Effector memory CD4-positive, alpha-beta T cell (primary cell): ENCODE measurements around the gene SVOP.

Experiments
- DNase-seq, 3 donors: peaks; one replicate each; pipeline ENCODE4 v3.0.0-alpha.2; 2020
- H3K27ac ChIP-seq: 2 replicates; pipeline ENCODE4 v1.7.0; 2013; ENCODE audit warnings: mild to moderate bottlenecking, low read length, moderate library complexity; ENCODE audit not compliant: insufficient read depth, poor library complexity, severe bottlenecking
- H3K27me3 ChIP-seq: replicated peaks from 2 replicates; pipeline ENCODE4 v1.7.0; 2013; ENCODE audit warnings: mild to moderate bottlenecking, low read length; ENCODE audit not compliant: insufficient read depth, control insufficient read depth, poor library complexity, severe bottlenecking
- H3K36me3 ChIP-seq: 2 replicates; pipeline ENCODE4 v1.7.0; 2013; ENCODE audit warnings: mild to moderate bottlenecking, low read length, moderate library complexity; ENCODE audit not compliant: control insufficient read depth, insufficient read depth
- H3K4me1 ChIP-seq: 2 replicates; pipeline ENCODE4 v1.7.0; 2013; ENCODE audit warnings: low read length, mild to moderate bottlenecking; ENCODE audit not compliant: control insufficient read depth, insufficient read depth, poor library complexity, severe bottlenecking
- H3K4me3 ChIP-seq: 2 replicates; pipeline ENCODE4 v1.7.0; 2013; ENCODE audit warnings: low read length, low read depth, mild to moderate bottlenecking; ENCODE audit not compliant: insufficient read depth, poor library complexity, severe bottlenecking
- H3K9me3 ChIP-seq: 2 replicates; pipeline ENCODE4 v1.7.0; 2013; ENCODE audit warnings: mild to moderate bottlenecking, low read length, moderate library complexity; ENCODE audit not compliant: control insufficient read depth

Gene SVOP

GRCh38 chr12:108916336-108916735, 104.5 kb downstream of the SVOP start:
- H3K36me3 ChIP-seq = no peaks in the 10 kb centered on the region
- no peak overlapping the region for H3K4me3 ChIP-seq
- H3K27ac ChIP-seq = no peak overlapping the region
- DNase-seq = no peak
- H3K27me3 ChIP-seq = no peaks in the 10 kb centered on the region
- H3K4me1 ChIP-seq = no peaks in the 10 kb centered on the region
- no peaks in the 10 kb centered on the region for H3K9me3 ChIP-seq

- H3K4me3 ChIP-seq = no peak overlapping the region
- H3K27ac ChIP-seq = no peak overlapping the region
- no peaks in the 10 kb centered on the region for H3K27me3 ChIP-seq
- no peaks in the 10 kb centered on the region for H3K9me3 ChIP-seq
- no peak for DNase-seq
- no peaks in the 10 kb centered on the region for H3K36me3 ChIP-seq
- H3K4me1 ChIP-seq = no peaks in the 10 kb centered on the region
These were observed 105.2 kb downstream of the SVOP start for GRCh38 chr12:108915632-108916133.

GRCh38 chr12:108914121-108914531, 106.7 kb downstream of the SVOP start:
- no peak overlapping the region for H3K27ac ChIP-seq
- H3K27me3 ChIP-seq = no peaks in the 10 kb centered on the region
- no peak overlapping the region for H3K4me3 ChIP-seq
- no peaks in the 10 kb centered on the region for H3K4me1 ChIP-seq
- DNase-seq = no peak
- H3K36me3 ChIP-seq = no peaks in the 10 kb centered on the region
- no peaks in the 10 kb centered on the region for H3K9me3 ChIP-seq

GRCh38 chr12:108912361-108912760, 108.5 kb downstream of the SVOP start:
- H3K4me3 ChIP-seq = no peak overlapping the region
- H3K27ac ChIP-seq = no peak overlapping the region
- no peaks in the 10 kb centered on the region for H3K4me1 ChIP-seq
- no peaks in the 10 kb centered on the region for H3K9me3 ChIP-seq
- H3K36me3 ChIP-seq = no peaks in the 10 kb centered on the region
- no peaks in the 10 kb centered on the region for H3K27me3 ChIP-seq
- no peak for DNase-seq

GRCh38 chr12:108911915-108912314, 109.0 kb downstream of the SVOP start:
- DNase-seq = no peak
- no peak overlapping the region for H3K4me3 ChIP-seq
- no peaks in the 10 kb centered on the region for H3K27me3 ChIP-seq
- H3K27ac ChIP-seq = no peak overlapping the region
- no peaks in the 10 kb centered on the region for H3K4me1 ChIP-seq
- no peaks in the 10 kb centered on the region for H3K36me3 ChIP-seq
- H3K9me3 ChIP-seq = no peaks in the 10 kb centered on the region

- H3K9me3 ChIP-seq = no peaks in the 10 kb centered on the region
- no peak overlapping the region for H3K4me3 ChIP-seq
- H3K4me1 ChIP-seq = no peaks in the 10 kb centered on the region
- no peak overlapping the region for H3K27ac ChIP-seq
- H3K27me3 ChIP-seq = no peaks in the 10 kb centered on the region
- DNase-seq = no peak
- no peaks in the 10 kb centered on the region for H3K36me3 ChIP-seq
These were observed 110.5 kb downstream of the SVOP start for GRCh38 chr12:108910336-108910735.

GRCh38 chr12:108907839-108908351, 113.0 kb downstream of the SVOP start:
- Histone ChIP-seq H3K9me3 (no peaks in the 10 kb centered on the region), H3K4me3 (no peak overlapping the region), H3K36me3 (no peaks in the 10 kb centered on the region), H3K27ac (no peak overlapping the region), H3K27me3 (no peaks in the 10 kb centered on the region), H3K4me1 (no peaks in the 10 kb centered on the region)
- DNase-seq = no peak

GRCh38 chr12:108906971-108907370, 113.9 kb downstream of the SVOP start:
- H3K4me3 ChIP-seq = no peak overlapping the region
- peaks cover 3% of the 10 kb centered on the region for H3K27me3 ChIP-seq
- H3K36me3 ChIP-seq = no peaks in the 10 kb centered on the region
- no peak overlapping the region for H3K27ac ChIP-seq
- H3K9me3 ChIP-seq = no peaks in the 10 kb centered on the region
- H3K4me1 ChIP-seq = no peaks in the 10 kb centered on the region
- no peak for DNase-seq

- no peaks in the 10 kb centered on the region for H3K4me1 ChIP-seq
- DNase-seq = no peak
- peaks cover 3% of the 10 kb centered on the region for H3K27me3 ChIP-seq
- no peaks in the 10 kb centered on the region for H3K36me3 ChIP-seq
- no peaks in the 10 kb centered on the region for H3K9me3 ChIP-seq
- no peak overlapping the region for H3K4me3 ChIP-seq
- no peak overlapping the region for H3K27ac ChIP-seq
These were observed 115.1 kb downstream of the SVOP start for GRCh38 chr12:108905725-108906124.

GRCh38 chr12:108899145-108899544, 121.7 kb downstream of the SVOP start:
- peaks cover 3% of the 10 kb centered on the region for H3K27me3 ChIP-seq
- DNase-seq = no peak

More at GRCh38 chr12:108899145-108899544, 121.7 kb downstream of the SVOP start:
- Histone ChIP-seq H3K4me1 (no peaks in the 10 kb centered on the region), H3K9me3 (no peaks in the 10 kb centered on the region), H3K36me3 (no peaks in the 10 kb centered on the region), H3K4me3 (no peak overlapping the region), H3K27ac (no peak overlapping the region)
